B cell (primary cell): ENCODE results near the gene FIGNL2. TPM values are rescaled to one million over a fixed set of nuclear protein-coding genes. Genes with fewer than 3 reads are reported as not detected.
A peak's percentile ranks its signal among the peaks of the same experiment; 100 is the strongest.

Experiments used
- ATAC-seq: fragments of 200-7000 bp; cut with Tn5 transposase; one replicate; pipeline ENCODE4 v1.10.0; 2021; ENCODE audit warnings: low read depth, mild to moderate bottlenecking, moderate number of reproducible peaks, moderate library complexity
- CTCF ChIA-PET: fragments of 350-600 bp; sonication (Branson Sonifier 250); formaldehyde crosslinking; loops from one replicate; lab custom pipeline; 2021; ENCODE audit warnings: antibody characterized with exemption, inconsistent platforms; lab: Charles Lee
- POLR2A ChIA-PET: fragments of 350-600 bp; sonication (Branson Sonifier 250); formaldehyde crosslinking; loops from one replicate; lab custom pipeline; 2021; ENCODE audit warnings: antibody characterized with exemption; lab: Charles Lee
- DNase-seq: peaks from one replicate; pipeline ENCODE4 v3.0.0; 2013
- H2AFZ ChIP-seq: 2 replicates; pipeline ENCODE4 v1.6.1; 2012; ENCODE audit warnings: mild to moderate bottlenecking, low read depth, low read length; ENCODE audit not compliant: insufficient read depth, poor library complexity, severe bottlenecking
- H3K27ac ChIP-seq, 2 donors: 1 replicate in 1 of 2; 2 replicates in 1 of 2; pipeline ENCODE4 v1.5.1; 2012 to 2013; ENCODE audit warnings: low read length in 2 of 2, mild to moderate bottlenecking in 2 of 2, moderate library complexity in 1 of 2
- H3K27me3 ChIP-seq, 4 experiments: fragments of 200-600 bp in 1 of 4; sonication (generic) in 1 of 4; replicated peaks in 1 of 4; 1 replicate in 2 of 4; 2 replicates in 2 of 4; pipeline versions ENCODE4 v1.6.1 to v1.7.0; 2013 to 2016; ENCODE audit warnings: low read length in 3 of 4, mild to moderate bottlenecking in 2 of 4, mixed read lengths in 1 of 4, moderate library complexity in 1 of 4; ENCODE audit not compliant: insufficient read depth in 4 of 4, control insufficient read depth in 3 of 4; ENCODE audit errors: control extremely low read depth in 1 of 4
- H3K36me3 ChIP-seq, 2 experiments: replicated peaks in 1 of 2; 1 replicate in 1 of 2; 2 replicates in 1 of 2; pipeline versions ENCODE4 v1.6.1 to v1.7.1; 2013; ENCODE audit warnings: low read length in 1 of 2; ENCODE audit not compliant: insufficient read depth in 2 of 2, control insufficient read depth in 1 of 2; ENCODE audit errors: control extremely low read depth in 1 of 2, extremely low read depth in 1 of 2
- H3K4me1 ChIP-seq, 2 donors: fragments of 200-600 bp in 1 of 2; sonication (generic) in 1 of 2; 1 replicate in 1 of 2; 2 replicates in 1 of 2; pipeline versions ENCODE4 v1.5.1 to v1.6.1; 2013 to 2017; ENCODE audit warnings: low read length in 2 of 2; ENCODE audit not compliant: control insufficient read depth in 2 of 2, insufficient read depth in 2 of 2
- H3K4me2 ChIP-seq: replicated peaks from 2 replicates; pipeline ENCODE3; 2012; ENCODE audit warnings: mild to moderate bottlenecking, low read depth, low read length; ENCODE audit not compliant: poor library complexity, severe bottlenecking
- H3K4me3 ChIP-seq, 5 experiments: fragments of 200-600 bp in 1 of 5; sonication (generic) in 1 of 5; 1 replicate in 3 of 5; 2 replicates in 2 of 5; pipeline versions ENCODE4 v1.5.1 to v1.7.0; 2011 to 2016; ENCODE audit warnings: low read length in 4 of 5, mild to moderate bottlenecking in 4 of 5, low read depth in 2 of 5, control low read depth in 1 of 5, moderate library complexity in 1 of 5; ENCODE audit not compliant: insufficient read depth in 1 of 5; ENCODE audit errors: control extremely low read depth in 1 of 5, extremely low read depth in 1 of 5
- H3K79me2 ChIP-seq: fragments of 200-600 bp; sonication (generic); one replicate; pipeline ENCODE4 v1.6.0; 2016; ENCODE audit warnings: low read length; ENCODE audit not compliant: control insufficient read depth, insufficient read depth
- H3K9ac ChIP-seq: fragments of 200-600 bp; sonication (generic); 2 replicates; pipeline ENCODE4 v1.6.1; 2017; ENCODE audit warnings: mild to moderate bottlenecking, low read length, moderate library complexity
- H3K9me3 ChIP-seq, 3 donors: one replicate each; pipeline versions ENCODE4 v1.6.1 to v1.7.1; 2013; ENCODE audit warnings: low read length in 2 of 3; ENCODE audit not compliant: control insufficient read depth in 2 of 3, insufficient read depth in 1 of 3; ENCODE audit errors: control extremely low read depth in 1 of 3
- H4K20me1 ChIP-seq: 2 replicates; pipeline ENCODE4 v1.6.0; 2012; ENCODE audit warnings: mild to moderate bottlenecking, low read length; ENCODE audit not compliant: insufficient read depth, control insufficient read depth, poor library complexity, severe bottlenecking
- H3K27ac Mint-ChIP-seq: one replicate; pipeline ENCODE4 v1.8.0; 2021; ENCODE audit warnings: mixed read lengths
- H3K27me3 Mint-ChIP-seq: one replicate; pipeline ENCODE4 v1.8.0; 2021; ENCODE audit warnings: mixed read lengths
- H3K4me1 Mint-ChIP-seq: one replicate; pipeline ENCODE4 v1.8.0; 2021; ENCODE audit warnings: mixed read lengths
- H3K4me3 Mint-ChIP-seq: one replicate; pipeline ENCODE4 v1.8.0; 2021; ENCODE audit warnings: mixed read lengths
- H3K9me3 Mint-ChIP-seq: one replicate; pipeline ENCODE4 v1.8.0; 2022; ENCODE audit warnings: mixed read lengths; ENCODE audit not compliant: insufficient read depth
- EZH2 ChIP-seq: IDR thresholded peaks from 2 replicates; pipeline ENCODE4 v1.6.1; 2012; ENCODE audit warnings: borderline replicate concordance, low read depth, mild to moderate bottlenecking, moderate library complexity, low read length; ENCODE audit not compliant: insufficient read depth, poor library complexity, severe bottlenecking
- WGBS: methylation state at CpG from one replicate; pipeline ENCODE4 v1.1.5; 2013; ENCODE audit warnings: missing lambda C conversion rate; ENCODE audit not compliant: insufficient coverage; 5-methylcytosine and 5-hydroxymethylcytosine counted together
- intact Hi-C: fragments of 100-400 bp; cut with micrococcal nuclease; formaldehyde crosslinking; loops from one replicate; pipeline ENCODE4 v1.10.0; 2022
- polyA plus RNA-seq: library from polyadenylated mRNA; depleted of rRNA; stranded (reverse); fragments of >200 nt; gene quantifications from 2 replicates; pipeline ENCODE4 v1.2.3, GENCODE V29; 2012
- total RNA-seq, 2 donors: library from RNA; stranded (reverse); fragments of 120-200 nt in 1 of 2; gene quantifications; 1 replicate in 1 of 2; 2 replicates in 1 of 2; pipeline versions ENCODE4 v1.2.3 to v1.2.4, GENCODE V29; 2013 to 2022
- TF ChIP-seq, protein P1 (sequence below): fragments of 200-600 bp; IDR thresholded peaks from one replicate; pipeline ENCODE4 v1.8.0; 2022; ENCODE audit warnings: antibody characterized with exemption, mild to moderate bottlenecking

Gene FIGNL2
- total and polyA plus RNA-seq, 2 donors (not counting 1 experiment from before 2014, with no cell fraction given): 0.16 to 0.79 TPM

DNA sequence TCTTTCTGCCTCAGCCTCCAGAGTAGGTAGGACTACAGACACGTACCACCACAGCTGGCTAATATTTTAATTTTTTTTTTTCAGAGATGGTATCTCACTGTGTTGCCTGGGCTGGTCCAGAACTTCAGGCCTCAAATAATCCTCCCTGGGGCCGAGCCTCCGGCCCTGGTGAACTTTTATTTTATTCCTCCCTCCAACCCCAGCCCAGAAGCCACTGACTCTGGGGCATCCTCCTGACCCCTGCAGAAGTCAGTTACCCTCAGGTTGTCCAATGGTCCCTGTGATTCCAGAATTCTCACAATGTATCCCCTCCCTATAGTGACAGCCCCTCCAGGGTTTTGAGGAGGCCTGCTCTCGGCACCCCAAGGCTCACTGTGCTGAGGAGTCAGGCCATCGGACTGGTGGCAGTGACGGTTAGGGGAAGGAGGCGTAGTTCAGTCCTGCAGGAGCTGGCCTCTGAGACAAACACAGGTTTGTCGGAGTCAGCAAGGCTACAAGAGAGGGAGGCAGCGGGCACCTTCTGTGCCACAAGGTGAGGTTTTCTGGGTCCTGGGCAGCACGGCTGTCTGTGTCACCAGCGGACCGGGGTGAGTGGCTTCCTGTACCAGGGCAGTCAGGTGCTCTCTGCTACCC, 19.4 kb upstream of the FIGNL2 start:
- CTCF ChIA-PET: no interaction called here
- Mint-ChIP-seq H3K9me3 (no peaks in the 10 kb centered on the region), H3K27ac (no peak overlapping the region), H3K4me3 (peak overlapping the region; percentile 52), H3K27me3 (peaks cover 60% of the 10 kb centered on the region), H3K4me1 (peaks cover 30% of the 10 kb centered on the region)
- Histone ChIP-seq H2AFZ (no peak overlapping the region), H3K4me3 (no peak overlapping the region), H3K9ac (no peak overlapping the region), H3K79me2 (no peaks in the 10 kb centered on the region), H3K27ac (no peak overlapping the region), H4K20me1 (no peaks in the 10 kb centered on the region), H3K27me3 (peaks cover 0 to 88% (median 44%) of the 10 kb centered on the region in 4 experiments), H3K4me1 (peaks cover 33 to 50% of the 10 kb centered on the region in 2 donors), H3K4me2 (no peak overlapping the region), H3K9me3 (peaks cover 0 to 11% (median 0%) of the 10 kb centered on the region in 3 donors), H3K36me3 (no peaks in the 10 kb centered on the region)
- WGBS: 88% methylated on average over 10 of the region's 12 CpGs
- intact Hi-C loops: no loop called here
- no peak for TF ChIP-seq EZH2
- TF ChIP-seq, protein P1, sequence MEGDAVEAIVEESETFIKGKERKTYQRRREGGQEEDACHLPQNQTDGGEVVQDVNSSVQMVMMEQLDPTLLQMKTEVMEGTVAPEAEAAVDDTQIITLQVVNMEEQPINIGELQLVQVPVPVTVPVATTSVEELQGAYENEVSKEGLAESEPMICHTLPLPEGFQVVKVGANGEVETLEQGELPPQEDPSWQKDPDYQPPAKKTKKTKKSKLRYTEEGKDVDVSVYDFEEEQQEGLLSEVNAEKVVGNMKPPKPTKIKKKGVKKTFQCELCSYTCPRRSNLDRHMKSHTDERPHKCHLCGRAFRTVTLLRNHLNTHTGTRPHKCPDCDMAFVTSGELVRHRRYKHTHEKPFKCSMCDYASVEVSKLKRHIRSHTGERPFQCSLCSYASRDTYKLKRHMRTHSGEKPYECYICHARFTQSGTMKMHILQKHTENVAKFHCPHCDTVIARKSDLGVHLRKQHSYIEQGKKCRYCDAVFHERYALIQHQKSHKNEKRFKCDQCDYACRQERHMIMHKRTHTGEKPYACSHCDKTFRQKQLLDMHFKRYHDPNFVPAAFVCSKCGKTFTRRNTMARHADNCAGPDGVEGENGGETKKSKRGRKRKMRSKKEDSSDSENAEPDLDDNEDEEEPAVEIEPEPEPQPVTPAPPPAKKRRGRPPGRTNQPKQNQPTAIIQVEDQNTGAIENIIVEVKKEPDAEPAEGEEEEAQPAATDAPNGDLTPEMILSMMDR: no peak
- ATAC-seq (no peak), DNase-seq (no peak)
- POLR2A ChIA-PET: no interaction called here

DNA sequence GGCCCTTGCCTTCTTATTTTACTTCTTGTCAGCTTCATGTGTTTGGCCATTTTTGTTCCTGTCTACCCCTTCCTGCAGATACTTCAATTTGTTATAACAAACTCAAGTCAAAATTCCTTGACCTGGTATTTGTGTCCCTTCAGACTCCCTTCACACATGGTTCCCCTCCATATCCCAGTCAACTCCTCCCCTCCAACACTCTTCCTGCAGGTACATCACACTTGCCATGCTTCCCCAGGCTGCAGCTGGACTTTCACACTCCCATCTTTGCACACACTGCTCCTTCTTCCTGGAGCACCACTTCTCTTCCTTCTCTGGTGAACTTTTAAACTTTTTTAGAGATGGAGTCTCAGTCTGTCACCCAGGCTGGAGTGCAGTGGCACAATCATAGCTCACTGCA, 18.9 kb upstream of the FIGNL2 start:
- H3K36me3 ChIP-seq: no peaks in the 10 kb centered on the region
- no peak overlapping the region for H2AFZ ChIP-seq
- H3K9ac ChIP-seq: no peak overlapping the region
- Mint-ChIP-seq H3K9me3 (no peaks in the 10 kb centered on the region), H3K27ac (no peak overlapping the region), H3K27me3 (peaks cover 59% of the 10 kb centered on the region), H3K4me3 (no peak overlapping the region), H3K4me1 (peaks cover 30% of the 10 kb centered on the region)
- no peak for ATAC-seq
- ChIA-PET CTCF (interaction anchor here (0.6 to 1.2 kb wide), 2 partner anchors 47 to 272 kb away, joined by 3 read pairs; no protein-coding TSS in a partner anchor), POLR2A (no interaction called here)
- H3K4me1 ChIP-seq: peaks cover 33 to 50% of the 10 kb centered on the region in 2 donors
- H3K27me3 ChIP-seq: peaks cover 0 to 86% (median 44%) of the 10 kb centered on the region in 4 experiments
- H3K27ac ChIP-seq: no peak overlapping the region
- DNase-seq: no peak
- H3K4me3 ChIP-seq: no peak overlapping the region
- H4K20me1 ChIP-seq: no peaks in the 10 kb centered on the region
- intact Hi-C loops: no loop called here
- H3K4me2 ChIP-seq: no peak overlapping the region
- no peak for TF ChIP-seq EZH2
- TF ChIP-seq, protein P1: no peak
- H3K79me2 ChIP-seq: no peaks in the 10 kb centered on the region
- peaks cover 0 to 11% (median 0%) of the 10 kb centered on the region in 3 donors for H3K9me3 ChIP-seq
